A549 (cell line): ENCODE data around the gene BAHCC1. TPM values are rescaled to one million over a fixed set of nuclear protein-coding genes. Genes with fewer than 3 reads are reported as not detected.

Source experiments
- ATAC-seq, 2 experiments: fragments of 200-7000 bp in 1 of 2; fragments of >200 bp in 1 of 2; cut with Nextera tagmentation in 1 of 2; cut with Tn5 transposase in 1 of 2; 3 replicates each; pipeline versions ENCODE4 v1.8.0 to v1.9.1; 2018 to 2020; ENCODE audit warnings: mild to moderate bottlenecking in 1 of 2, moderate library complexity in 1 of 2
- CTCF ChIA-PET: fragments of 300-600 bp; sonication (Branson Sonifier 250); formaldehyde crosslinking; extraction: SDS; loops from one replicate; lab custom pipeline; 2021; ENCODE audit warnings: antibody characterized with exemption, inconsistent platforms; lab: Yijun Ruan, JAX
- POLR2A ChIA-PET: fragments of 350-600 bp; formaldehyde crosslinking; extraction: SDS; loops from one replicate; lab custom pipeline; 2021; ENCODE audit warnings: antibody characterized with exemption, inconsistent platforms; lab: Yijun Ruan, JAX
- DNase-seq, 2 experiments: peaks; one replicate each; pipeline versions ENCODE4 v3.0.0 to v3.0.0-alpha.2; 2011 to 2016; ENCODE audit warnings: low read depth in 1 of 2, low spot score in 1 of 2
- FAIRE-seq: peaks from 2 replicates; lab custom pipeline; 2011; peaks lifted over from hg19 to GRCh38; lab: Jason Lieb, UNC
- H3K27ac ChIP-seq, 2 experiments: fragments of >200 bp; sonication (Bioruptor Twin); formaldehyde crosslinking; 3 replicates each; pipeline ENCODE4 v1.5.1; 2016 to 2017
- H3K4me1 ChIP-seq: fragments of >200 bp; sonication (Bioruptor Twin); formaldehyde crosslinking; 3 replicates; pipeline ENCODE4 v1.6.1; 2016
- H3K4me2 ChIP-seq: fragments of >200 bp; sonication (Bioruptor Twin); formaldehyde crosslinking; 3 replicates; pipeline ENCODE4 v1.6.1; 2016
- H3K4me3 ChIP-seq: fragments of >200 bp; sonication (Bioruptor Twin); formaldehyde crosslinking; 3 replicates; pipeline ENCODE4 v1.5.1; 2016
- H3K9me3 ChIP-seq: fragments of >200 bp; sonication (Bioruptor Twin); formaldehyde crosslinking; 3 replicates; pipeline ENCODE4 v1.6.1; 2016
- ATOH8 ChIP-seq: fragments of 250-450 bp; sonication (Bioruptor Pico); IDR thresholded peaks from 2 replicates; pipeline ENCODE4 v1.5.0; 2020; ENCODE audit warnings: low read depth, mild to moderate bottlenecking, moderate library complexity
- BHLHE40 ChIP-seq: IDR thresholded peaks from 2 replicates; pipeline ENCODE4 v1.6.1; 2012; ENCODE audit warnings: low read depth, low read length, inconsistent platforms
- CHD4 ChIP-seq: fragments of 200-600 bp; sonication (generic); IDR thresholded peaks from 2 replicates; pipeline ENCODE4 v1.6.1; 2016; ENCODE audit warnings: antibody characterized with exemption, mild to moderate bottlenecking, borderline replicate concordance
- EHF ChIP-seq: fragments of 250-450 bp; sonication (Bioruptor Pico); IDR thresholded peaks from 2 replicates; pipeline ENCODE4 v1.5.0; 2020; ENCODE audit warnings: mild to moderate bottlenecking
- EHMT2 ChIP-seq: fragments of 200-600 bp; sonication (generic); IDR thresholded peaks from 2 replicates; pipeline ENCODE4 v1.6.1; 2016; ENCODE audit warnings: antibody characterized with exemption, low read depth, mild to moderate bottlenecking, moderate library complexity
- FOSB ChIP-seq: fragments of 250-450 bp; sonication (Bioruptor Pico); IDR thresholded peaks from 2 replicates; pipeline ENCODE4 v1.5.0; 2020; ENCODE audit warnings: mild to moderate bottlenecking, moderate library complexity
- FOSL2 ChIP-seq, 2 experiments: fragments of 450-650 bp in 1 of 2; fragments of >200 bp in 1 of 2; sonication (Bioruptor Twin) in 1 of 2; formaldehyde crosslinking; IDR thresholded peaks; 2 replicates each; pipeline versions ENCODE4 v1.5.0 to v1.6.1; 2016 to 2020; ENCODE audit warnings: mild to moderate bottlenecking in 1 of 2, moderate library complexity in 1 of 2
- HEYL ChIP-seq: fragments of 250-450 bp; sonication (Bioruptor Pico); IDR thresholded peaks from 2 replicates; pipeline ENCODE4 v1.8.0; 2021; ENCODE audit warnings: mild to moderate bottlenecking, moderate library complexity
- HMGXB4 ChIP-seq: fragments of 250-450 bp; sonication (Bioruptor Pico); IDR thresholded peaks from 2 replicates; pipeline ENCODE4 v1.5.0; 2021; ENCODE audit warnings: mild to moderate bottlenecking, moderate library complexity, borderline replicate concordance
- HOXB13 ChIP-seq: fragments of 250-450 bp; sonication (Bioruptor Pico); IDR thresholded peaks from 2 replicates; pipeline ENCODE4 v1.5.0; 2020; ENCODE audit warnings: low read depth, mild to moderate bottlenecking, moderate library complexity
- HOXB5 ChIP-seq: fragments of 250-450 bp; sonication (Bioruptor Pico); IDR thresholded peaks from 2 replicates; pipeline ENCODE4 v1.5.0; 2020; ENCODE audit warnings: mild to moderate bottlenecking, moderate library complexity
- MAX ChIP-seq: IDR thresholded peaks from 2 replicates; pipeline ENCODE4 v1.6.1; 2012
- NR3C1 ChIP-seq: fragments of >200 bp; sonication (Bioruptor Twin); formaldehyde crosslinking; IDR thresholded peaks from 3 replicates; pipeline ENCODE4 v1.6.1; 2017
- POLR2AphosphoS2 ChIP-seq: conservative IDR thresholded peaks from 2 replicates; pipeline ENCODE4 v1.6.1; 2012; ENCODE audit warnings: low read length, improper control_type of control experiment, inconsistent platforms
- REST ChIP-seq: fragments of 200-600 bp; sonication (generic); IDR thresholded peaks from 2 replicates; pipeline ENCODE4 v1.6.1; 2016; ENCODE audit warnings: antibody characterized with exemption, mild to moderate bottlenecking, moderate library complexity
- RFX5 ChIP-seq: fragments of 450-650 bp; IDR thresholded peaks from 2 replicates; pipeline ENCODE4 v1.7.1; 2014; ENCODE audit warnings: antibody characterized with exemption, mild to moderate bottlenecking, moderate library complexity
- TFCP2L1 ChIP-seq: fragments of 250-450 bp; sonication (Bioruptor Pico); IDR thresholded peaks from 2 replicates; pipeline ENCODE4 v1.5.0; 2021; ENCODE audit warnings: mild to moderate bottlenecking
- USF2 ChIP-seq: fragments of 450-650 bp; IDR thresholded peaks from 2 replicates; pipeline ENCODE4 v1.6.1; 2014; ENCODE audit warnings: antibody characterized with exemption
- ZFP36 ChIP-seq: fragments of 450-650 bp; IDR thresholded peaks from 2 replicates; pipeline ENCODE4 v1.6.1; 2014; ENCODE audit warnings: borderline replicate concordance; ENCODE audit not compliant: partially characterized antibody
- ZSCAN20 ChIP-seq: fragments of 250-450 bp; sonication (Bioruptor Pico); IDR thresholded peaks from 2 replicates; pipeline ENCODE4 v1.8.0; 2022; ENCODE audit warnings: mild to moderate bottlenecking, moderate library complexity
- WGBS: methylation state at CpG from one replicate; pipeline ENCODE4 v1.1.6; 2017; ENCODE audit errors: missing lambda C conversion rate; 5-methylcytosine and 5-hydroxymethylcytosine counted together
- polyA plus RNA-seq, 4 experiments: library from polyadenylated mRNA; depleted of rRNA in 3 of 4; stranded (reverse); fragments of >200 nt; fragmentation: RNase III in 1 of 4; extraction: RNeasy Plus Mini Kit Qiagen cat#74134 plus additional on column Dnase treatment in 1 of 4; gene quantifications; 2 replicates in 3 of 4; 3 replicates in 1 of 4; pipeline ENCODE4 v1.2.3, GENCODE V29; 2011 to 2017

BAHCC1 gene
- polyA plus RNA-seq, 2 of the 4 experiments (the other 2 are of a cell fraction), result 2.6 to 5.8 TPM

GRCh38 chr17:81418710-81419318 lies 23.6 kb downstream of the BAHCC1 start:
- ATAC-seq, result peak; percentile 4 to 17
- FAIRE-seq, result peak; percentile 7
- Histone ChIP-seq H3K27ac (peak overlapping the region; percentile 98 to 100), H3K4me2 (peak overlapping the region; percentile 89), H3K9me3 (no peaks in the 10 kb centered on the region), H3K4me3 (peak overlapping the region; percentile 38; the same call in 2 of the 3 replicates), H3K4me1 (peaks cover 71% of the 10 kb centered on the region)
- POLR2A ChIA-PET, result interaction anchor here (0.5 to 6.5 kb wide), 19 partner anchors 11 to 109 kb away, joined by 3 to 107 read pairs (median 6); partner anchors contain the start of genes ACTG1 and BAHCC1
- WGBS, result 44% methylated on average over 11 of the region's 14 CpGs
- no peak for TF ChIP-seq ZFP36
- TF ChIP-seq TFCP2L1 (CRISPR knock-in tag), result peak; percentile 52; the same call in 1 of the 2 replicates
- TF ChIP-seq CHD4, result no peak
- peak; percentile 46; the same call in 1 of the 2 replicates for TF ChIP-seq USF2
- no peak for TF ChIP-seq MAX
- TF ChIP-seq HOXB5 (CRISPR knock-in tag), result no peak
- no peak for TF ChIP-seq FOSB (CRISPR knock-in tag)
- no peak for TF ChIP-seq RFX5
- peak; percentile 53 for TF ChIP-seq BHLHE40
- no peak for TF ChIP-seq REST
- peak; percentile 9; the same call in 1 of the 2 replicates for TF ChIP-seq ATOH8 (CRISPR knock-in tag)
- no peak for TF ChIP-seq HMGXB4 (CRISPR knock-in tag)
- no peak for TF ChIP-seq EHMT2
- TF ChIP-seq POLR2AphosphoS2, result no peak
- TF ChIP-seq EHF (CRISPR knock-in tag), result peak; percentile 16; the same call in 1 of the 2 replicates
- TF ChIP-seq HOXB13 (CRISPR knock-in tag), result no peak
- TF ChIP-seq HEYL, result no peak
- no peak for TF ChIP-seq NR3C1
- TF ChIP-seq ZSCAN20 (CRISPR knock-in tag), result peak; percentile 68
- TF ChIP-seq FOSL2 (IDR thresholded peaks at IDR 0.05), result no peak
- peak; percentile 65 for TF ChIP-seq FOSL2 (CRISPR knock-in tag; IDR thresholded peaks at IDR 0.05)
- CTCF ChIA-PET, result interaction anchor here (1.0 to 4.8 kb wide), 8 partner anchors 11 to 123 kb away, joined by 3 to 39 read pairs (median 6); partner anchors contain the start of genes BAHCC1 and SLC38A10
- DNase-seq, result peak in 1 of 2 experiments; percentile 84
